ENCODE measurements around the gene SMAD5.

GRCh38 chr5:136200130-136200529 is 67.5 kb downstream of the SMAD5 start:
- TF ChIP-seq CTCF (IDR thresholded peaks at IDR 0.05) (no peak), POLR2A (IDR thresholded peaks at IDR 0.05) (no peak)
